ENCODE results near the gene LAMA2. TPM values are rescaled to one million over a fixed set of nuclear protein-coding genes. Genes with fewer than 3 reads are reported as not detected.

LAMA2 gene
- polyA plus RNA-seq, 1 of the 3 experiments (the other 2 are of a cell fraction), result 0.92 TPM

DNA sequence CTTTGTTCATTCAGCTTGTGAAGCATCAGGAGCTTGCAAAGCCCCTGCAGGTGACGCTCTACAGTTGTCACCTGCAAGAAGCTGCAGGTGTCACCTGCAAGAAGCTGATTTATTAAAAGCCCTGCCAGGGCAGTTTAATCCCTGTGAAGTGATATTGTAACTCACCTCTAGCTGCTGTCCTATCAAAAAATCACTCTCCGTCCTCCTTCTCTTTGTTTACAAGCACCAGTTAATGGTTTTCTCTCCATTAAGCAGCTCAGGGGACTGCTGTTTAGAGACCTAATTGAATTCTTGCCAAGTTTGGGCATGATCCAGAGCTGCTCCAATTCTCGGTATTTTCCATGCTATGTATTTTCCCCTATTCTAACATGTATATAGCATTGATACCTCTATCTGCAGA lies 481.1 kb downstream of the LAMA2 start (continued):
- TF ChIP-seq CTCF (IDR thresholded peaks at IDR 0.05) (no peak), GATA2 (CRISPR knock-in tag; IDR thresholded peaks at IDR 0.05) (no peak), MEF2A (IDR thresholded peaks at IDR 0.05; ENCODE audit: borderline replicate concordance, low read depth) (no peak), EP300 (IDR thresholded peaks at IDR 0.05; ENCODE audit: borderline replicate concordance in 1 of 2, low read depth in 1 of 2, low read length in 1 of 2) (no peak), CHD2 (IDR thresholded peaks at IDR 0.05; ENCODE audit: low read length, partially characterized antibody) (no peak)

- no peaks in the 10 kb centered on the region for H3K4me1 ChIP-seq (ENCODE audit: control insufficient read depth in 1 of 2, insufficient read depth in 2 of 2, low read depth in 1 of 2, low read length in 1 of 2)
- no peak for DNase-seq
- no peak overlapping the region for H3K4me2 ChIP-seq
- TF ChIP-seq, protein P1, sequence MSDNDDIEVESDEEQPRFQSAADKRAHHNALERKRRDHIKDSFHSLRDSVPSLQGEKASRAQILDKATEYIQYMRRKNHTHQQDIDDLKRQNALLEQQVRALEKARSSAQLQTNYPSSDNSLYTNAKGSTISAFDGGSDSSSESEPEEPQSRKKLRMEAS (IDR thresholded peaks at IDR 0.05; ENCODE audit: low read depth), result no peak
- CTCF ChIA-PET, result no interaction called here
- H3K79me2 ChIP-seq (ENCODE audit: insufficient read depth), result no peaks in the 10 kb centered on the region
- peaks cover 5% of the 10 kb centered on the region; the same call in 1 of the 2 replicates for H3K27me3 ChIP-seq (ENCODE audit: insufficient read depth)
- H2AFZ ChIP-seq (ENCODE audit: low read depth), result no peak overlapping the region
- H3K4me3 ChIP-seq (ENCODE audit: low read depth in 2 of 2, low read length in 1 of 2), result no peak overlapping the region
- H3K9me3 ChIP-seq, result no peaks in the 10 kb centered on the region
- H3K27ac ChIP-seq (ENCODE audit: low read depth in 2 of 2, low read length in 1 of 2), result no peak overlapping the region
- WGBS (ENCODE audit: low lambda C conversion rate), result 12% methylated on average over 3 of the region's 3 CpGs
- no peaks in the 10 kb centered on the region for H4K20me1 ChIP-seq (ENCODE audit: insufficient read depth)
- POLR2A ChIA-PET, result no interaction called here
- no peak overlapping the region for H3K9ac ChIP-seq
- no peaks in the 10 kb centered on the region for H3K36me3 ChIP-seq (replicated peaks in 1 of 2; ENCODE audit: control insufficient read depth in 1 of 2, insufficient read depth in 2 of 2, low read length in 1 of 2)
- H3F3A ChIP-seq (replicated peaks; ENCODE audit: insufficient read depth), result no peaks in the 10 kb centered on the region
- H3K9me2 ChIP-seq, result no peaks in the 10 kb centered on the region
Measured at GRCh38 chr6:129364767-129365166, 481.8 kb downstream of the LAMA2 start.

DNA sequence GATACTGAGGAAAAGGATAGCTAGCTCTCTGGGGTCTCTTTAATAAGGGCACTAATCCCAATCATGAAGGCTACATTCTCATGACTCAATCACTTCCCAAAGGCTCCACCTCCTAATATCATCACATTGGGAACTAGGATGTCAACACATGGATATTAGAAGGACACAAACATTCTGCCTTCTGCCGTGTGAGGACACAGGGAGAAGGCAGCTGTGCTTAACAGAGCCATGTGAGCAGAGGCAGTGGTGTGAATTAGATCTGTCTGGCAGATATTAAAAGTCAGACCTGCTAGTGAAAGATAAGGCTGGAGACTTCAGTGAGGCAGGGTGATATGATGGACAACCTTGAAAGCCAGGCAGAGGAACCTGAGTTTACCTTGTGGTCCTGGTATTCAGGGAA lies 485.1 kb downstream of the LAMA2 start:
- Histone ChIP-seq H3K9ac (no peak overlapping the region), H3K4me1 (ENCODE audit: control insufficient read depth in 1 of 2, insufficient read depth in 2 of 2, low read depth in 1 of 2, low read length in 1 of 2) (no peaks in the 10 kb centered on the region), H3K27ac (ENCODE audit: low read depth in 2 of 2, low read length in 1 of 2) (no peak overlapping the region), H3K9me2 (no peaks in the 10 kb centered on the region), H3K4me2 (no peak overlapping the region), H4K20me1 (ENCODE audit: insufficient read depth) (no peaks in the 10 kb centered on the region), H3F3A (replicated peaks; ENCODE audit: insufficient read depth) (no peaks in the 10 kb centered on the region), H3K27me3 (ENCODE audit: insufficient read depth) (no peaks in the 10 kb centered on the region), H3K36me3 (replicated peaks in 1 of 2; ENCODE audit: control insufficient read depth in 1 of 2, insufficient read depth in 2 of 2, low read length in 1 of 2) (no peaks in the 10 kb centered on the region), H3K4me3 (ENCODE audit: low read depth in 2 of 2, low read length in 1 of 2) (no peak overlapping the region), H3K9me3 (no peaks in the 10 kb centered on the region), H3K79me2 (ENCODE audit: insufficient read depth) (no peaks in the 10 kb centered on the region), H2AFZ (ENCODE audit: low read depth) (no peak overlapping the region)
- no peak for TF ChIP-seq USF2 (IDR thresholded peaks at IDR 0.05; ENCODE audit: borderline replicate concordance, low read depth, low read length)
- no peak for TF ChIP-seq NRF1 (IDR thresholded peaks at IDR 0.05; ENCODE audit: low read depth, low read length)
- TF ChIP-seq RFX5 (IDR thresholded peaks at IDR 0.05; ENCODE audit: low read length), result no peak
- ChIA-PET POLR2A (no interaction called here), CTCF (interaction anchor here (2.8 kb wide), 1 partner anchor 17 kb away, joined by 16 read pairs; no protein-coding TSS in a partner anchor)
- 21% methylated on average over 1 of the region's 1 CpG for WGBS (ENCODE audit: low lambda C conversion rate)
- no peak for DNase-seq

Data from SK-N-SH (cell line).